ENCODE measurements around the gene TSPAN16.

Gene TSPAN16

DNA sequence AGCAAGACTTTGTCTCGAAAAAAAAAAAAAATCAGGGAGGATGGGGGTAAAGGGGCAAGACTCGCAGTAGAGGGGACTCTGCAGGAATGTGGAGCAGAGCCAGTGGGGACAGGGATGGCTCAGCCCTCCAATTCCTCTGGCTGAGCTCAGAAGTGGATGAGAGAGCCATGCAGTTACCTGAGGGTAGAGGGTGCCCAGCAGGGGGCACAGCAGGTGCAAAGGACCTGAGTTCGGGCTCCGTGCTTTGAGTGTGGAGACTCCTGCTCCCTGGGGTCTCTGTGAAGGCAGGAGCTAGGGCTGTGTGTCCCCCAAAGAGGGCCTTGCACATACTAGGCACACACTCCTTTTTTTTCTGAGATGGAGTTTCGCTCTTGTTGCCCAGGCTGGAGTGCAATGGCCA, 41.3 kb upstream of the TSPAN16 start:
- no peak overlapping the region for H4K8ac ChIP-seq (ENCODE audit: low read depth, low read length)
- WGBS (ENCODE audit: extremely low coverage, insufficient coverage, insufficient read length), result no CpG with 5 or more reads among the region's 5 CpGs
- H4K12ac ChIP-seq (ENCODE audit: low read depth, low read length), result no peak overlapping the region
- H2AFZ ChIP-seq (ENCODE audit: insufficient read depth, low read length, poor library complexity), result no peak overlapping the region
- peaks cover 0 to 4% of the 10 kb centered on the region in 2 experiments for H3K4me1 ChIP-seq (ENCODE audit: control insufficient read depth in 1 of 2, insufficient read depth in 2 of 2, low read length in 2 of 2)
- no peak overlapping the region for H3K18ac ChIP-seq (ENCODE audit: low read length)
- no peak overlapping the region for H3K4me2 ChIP-seq (ENCODE audit: low read length)
- no peak overlapping the region for H3K14ac ChIP-seq (ENCODE audit: low read length)
- no peak overlapping the region for H3K4me3 ChIP-seq (ENCODE audit: low read depth, low read length)
- no peaks in the 10 kb centered on the region for H3K79me2 ChIP-seq (ENCODE audit: control insufficient read depth, insufficient read depth, low read length, poor library complexity)
- no peak overlapping the region for H2BK5ac ChIP-seq (ENCODE audit: low read depth, low read length, poor library complexity)
- no peak overlapping the region for H2BK12ac ChIP-seq (ENCODE audit: low read length)
- no peak overlapping the region for H3K27ac ChIP-seq (ENCODE audit: low read depth, low read length)
- peaks cover 6 to 11% of the 10 kb centered on the region in 2 experiments for H3K36me3 ChIP-seq (ENCODE audit: control insufficient read depth in 1 of 2, insufficient read depth in 2 of 2, low read length in 2 of 2)
- H3K9me3 ChIP-seq (ENCODE audit: insufficient read depth, low read depth, low read length), result peaks cover 3% of the 10 kb centered on the region
- H3K23ac ChIP-seq (ENCODE audit: low read length), result no peak overlapping the region
- no peaks in the 10 kb centered on the region for H3K27me3 ChIP-seq (ENCODE audit: insufficient read depth, low read length)
- H2BK120ac ChIP-seq (ENCODE audit: insufficient read depth, low read length, poor library complexity), result no peak overlapping the region
- H3K79me1 ChIP-seq (ENCODE audit: low read length), result no peaks in the 10 kb centered on the region
- H3K4ac ChIP-seq (ENCODE audit: low read depth, low read length), result no peak overlapping the region
- H4K91ac ChIP-seq (ENCODE audit: low read depth, low read length), result no peak overlapping the region
- H3K9ac ChIP-seq (ENCODE audit: low read length), result no peak overlapping the region
- no peak for DNase-seq
- no peak overlapping the region for H2AK5ac ChIP-seq (ENCODE audit: low read length)

DNA sequence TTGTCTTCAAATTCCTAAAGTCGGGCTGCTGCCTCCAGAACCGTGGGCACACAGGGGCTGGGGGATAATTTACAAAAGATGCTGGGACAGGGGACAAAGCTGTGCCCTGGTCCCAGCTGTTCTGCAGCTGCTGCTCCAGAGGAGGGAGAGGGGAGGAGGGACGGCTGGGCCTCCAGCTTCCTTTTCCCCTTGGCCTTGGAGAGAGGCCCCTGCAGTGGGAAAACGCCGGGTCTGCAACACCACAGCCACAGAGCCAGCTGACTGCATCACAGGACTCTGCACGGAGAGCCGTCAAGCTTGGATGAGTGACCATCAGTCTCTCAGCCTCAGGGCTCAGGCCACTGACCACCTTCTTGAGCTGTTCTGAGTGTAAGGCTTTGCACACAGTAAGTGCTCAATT, 39.8 kb upstream of the TSPAN16 start:
- H3K27ac ChIP-seq (ENCODE audit: low read depth, low read length), result no peak overlapping the region
- H3K27me3 ChIP-seq (ENCODE audit: insufficient read depth, low read length), result no peaks in the 10 kb centered on the region
- H3K4me3 ChIP-seq (ENCODE audit: low read depth, low read length), result no peak overlapping the region
- no peak overlapping the region for H4K91ac ChIP-seq (ENCODE audit: low read depth, low read length)
- no peak overlapping the region for H3K18ac ChIP-seq (ENCODE audit: low read length)
- no peak overlapping the region for H3K9ac ChIP-seq (ENCODE audit: low read length)
- no peak overlapping the region for H3K14ac ChIP-seq (ENCODE audit: low read length)
- H2BK12ac ChIP-seq (ENCODE audit: low read length), result no peak overlapping the region
- no peak overlapping the region for H2BK120ac ChIP-seq (ENCODE audit: insufficient read depth, low read length, poor library complexity)
- H3K36me3 ChIP-seq (ENCODE audit: control insufficient read depth in 1 of 2, insufficient read depth in 2 of 2, low read length in 2 of 2), result peaks cover 6 to 8% of the 10 kb centered on the region in 2 experiments
- H4K12ac ChIP-seq (ENCODE audit: low read depth, low read length), result no peak overlapping the region
- no peak overlapping the region for H2AK5ac ChIP-seq (ENCODE audit: low read length)
- DNase-seq, result no peak
- no peaks in the 10 kb centered on the region for H3K79me2 ChIP-seq (ENCODE audit: control insufficient read depth, insufficient read depth, low read length, poor library complexity)
- peaks cover 3% of the 10 kb centered on the region for H3K9me3 ChIP-seq (ENCODE audit: insufficient read depth, low read depth, low read length)
- no peak overlapping the region for H3K23ac ChIP-seq (ENCODE audit: low read length)
- peaks cover 0 to 4% of the 10 kb centered on the region in 2 experiments for H3K4me1 ChIP-seq (ENCODE audit: control insufficient read depth in 1 of 2, insufficient read depth in 2 of 2, low read length in 2 of 2)
- H2AFZ ChIP-seq (ENCODE audit: insufficient read depth, low read length, poor library complexity), result no peak overlapping the region
- H3K4me2 ChIP-seq (ENCODE audit: low read length), result no peak overlapping the region
- WGBS (ENCODE audit: extremely low coverage, insufficient coverage, insufficient read length), result no CpG with 5 or more reads among the region's 7 CpGs
- H3K79me1 ChIP-seq (ENCODE audit: low read length), result no peaks in the 10 kb centered on the region
- H3K4ac ChIP-seq (ENCODE audit: low read depth, low read length), result no peak overlapping the region
- H4K8ac ChIP-seq (ENCODE audit: low read depth, low read length), result no peak overlapping the region
- no peak overlapping the region for H2BK5ac ChIP-seq (ENCODE audit: low read depth, low read length, poor library complexity)

DNA sequence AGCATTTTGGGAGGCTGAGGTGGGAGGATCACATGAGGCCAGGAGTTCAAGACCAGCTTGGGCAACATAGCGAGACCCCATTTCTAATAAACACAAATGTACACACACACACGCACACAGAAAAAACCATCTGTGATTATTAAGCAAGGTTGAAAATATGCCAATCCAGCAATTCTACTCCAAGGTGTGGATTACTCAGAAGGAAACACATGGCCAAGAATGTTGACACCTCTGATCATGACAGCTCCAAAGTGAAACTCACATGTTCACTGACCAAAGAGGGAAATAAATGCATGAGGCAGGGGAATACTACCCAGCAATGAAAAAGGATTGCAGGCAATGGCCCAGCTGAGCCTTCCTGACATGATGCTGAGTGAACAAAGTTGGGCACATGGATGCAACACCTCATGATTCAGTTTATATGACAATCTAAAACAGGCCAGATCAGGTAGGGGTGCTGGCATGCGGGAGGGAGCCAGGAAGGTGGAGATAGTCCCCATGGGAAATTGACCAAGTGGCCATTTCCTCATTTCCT, 38.0 kb upstream of the TSPAN16 start:
- no peaks in the 10 kb centered on the region for H3K27me3 ChIP-seq (ENCODE audit: insufficient read depth, low read length)

DNA sequence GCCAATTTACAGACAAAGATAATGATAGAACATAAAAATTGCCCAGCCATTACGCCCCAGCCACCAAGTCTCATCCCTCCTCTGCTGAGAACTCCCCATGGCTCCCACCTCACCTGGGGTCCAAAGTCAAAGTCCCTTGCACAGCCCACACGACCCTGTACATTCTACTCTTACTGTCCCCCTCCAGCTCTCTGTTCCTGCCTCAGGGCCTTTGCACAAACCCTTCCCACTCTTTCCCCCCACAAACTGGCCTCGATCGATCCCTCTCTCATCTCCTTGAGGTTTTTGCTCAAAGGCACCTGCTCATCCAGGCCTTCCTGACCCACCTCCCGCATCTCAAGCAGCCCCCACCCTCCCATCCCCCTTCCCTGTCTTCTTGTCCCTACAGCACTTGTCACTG, 35.0 kb upstream of the TSPAN16 start:
- WGBS (ENCODE audit: extremely low coverage, insufficient coverage, insufficient read length), result no CpG with 5 or more reads among the region's 5 CpGs

More for the DNA sequence above, 38.0 kb upstream of the TSPAN16 start:
- Histone ChIP-seq H3K79me2 (ENCODE audit: control insufficient read depth, insufficient read depth, low read length, poor library complexity) (peaks cover 5% of the 10 kb centered on the region), H3K27ac (ENCODE audit: low read depth, low read length) (no peak overlapping the region), H4K8ac (ENCODE audit: low read depth, low read length) (no peak overlapping the region), H3K4me1 (ENCODE audit: control insufficient read depth in 1 of 2, insufficient read depth in 2 of 2, low read length in 2 of 2) (peaks cover 4 to 12% of the 10 kb centered on the region in 2 experiments), H3K14ac (ENCODE audit: low read length) (no peak overlapping the region), H3K4ac (ENCODE audit: low read depth, low read length) (no peak overlapping the region), H3K9me3 (ENCODE audit: insufficient read depth, low read depth, low read length) (peaks cover under 1% of the 10 kb centered on the region), H2AFZ (ENCODE audit: insufficient read depth, low read length, poor library complexity) (no peak overlapping the region), H3K18ac (ENCODE audit: low read length) (no peak overlapping the region), H3K23ac (ENCODE audit: low read length) (no peak overlapping the region), H4K12ac (ENCODE audit: low read depth, low read length) (no peak overlapping the region), H2BK5ac (ENCODE audit: low read depth, low read length, poor library complexity) (no peak overlapping the region), H3K79me1 (ENCODE audit: low read length) (peaks cover 6% of the 10 kb centered on the region), H3K36me3 (ENCODE audit: control insufficient read depth in 1 of 2, insufficient read depth in 2 of 2, low read length in 2 of 2) (no peaks in the 10 kb centered on the region), H4K91ac (ENCODE audit: low read depth, low read length) (no peak overlapping the region), H3K9ac (ENCODE audit: low read length) (no peak overlapping the region), H2AK5ac (ENCODE audit: low read length) (no peak overlapping the region), H2BK120ac (ENCODE audit: insufficient read depth, low read length, poor library complexity) (no peak overlapping the region), H2BK12ac (ENCODE audit: low read length) (no peak overlapping the region), H3K4me3 (ENCODE audit: low read depth, low read length) (no peak overlapping the region), H3K4me2 (ENCODE audit: low read length) (no peak overlapping the region)
- WGBS (ENCODE audit: extremely low coverage, insufficient coverage, insufficient read length), result no CpG with 5 or more reads among the region's 3 CpGs
- DNase-seq, result no peak

More for the DNA sequence above, 35.0 kb upstream of the TSPAN16 start:
- no peak for DNase-seq
- Histone ChIP-seq H4K12ac (ENCODE audit: low read depth, low read length) (no peak overlapping the region), H3K18ac (ENCODE audit: low read length) (no peak overlapping the region), H3K4me3 (ENCODE audit: low read depth, low read length) (no peak overlapping the region), H3K36me3 (ENCODE audit: control insufficient read depth in 1 of 2, insufficient read depth in 2 of 2, low read length in 2 of 2) (no peaks in the 10 kb centered on the region), H3K9ac (ENCODE audit: low read length) (no peak overlapping the region), H3K4ac (ENCODE audit: low read depth, low read length) (no peak overlapping the region), H2AK5ac (ENCODE audit: low read length) (no peak overlapping the region), H3K14ac (ENCODE audit: low read length) (no peak overlapping the region), H2BK5ac (ENCODE audit: low read depth, low read length, poor library complexity) (no peak overlapping the region), H3K79me2 (ENCODE audit: control insufficient read depth, insufficient read depth, low read length, poor library complexity) (peaks cover 5% of the 10 kb centered on the region), H2BK120ac (ENCODE audit: insufficient read depth, low read length, poor library complexity) (no peak overlapping the region), H3K4me1 (ENCODE audit: control insufficient read depth in 1 of 2, insufficient read depth in 2 of 2, low read length in 2 of 2) (peaks cover 7 to 9% of the 10 kb centered on the region in 2 experiments), H4K91ac (ENCODE audit: low read depth, low read length) (no peak overlapping the region), H3K27ac (ENCODE audit: low read depth, low read length) (no peak overlapping the region), H2BK12ac (ENCODE audit: low read length) (no peak overlapping the region), H2AFZ (ENCODE audit: insufficient read depth, low read length, poor library complexity) (no peak overlapping the region), H3K79me1 (ENCODE audit: low read length) (peaks cover 6% of the 10 kb centered on the region), H3K23ac (ENCODE audit: low read length) (no peak overlapping the region), H4K8ac (ENCODE audit: low read depth, low read length) (no peak overlapping the region), H3K27me3 (ENCODE audit: insufficient read depth, low read length) (no peaks in the 10 kb centered on the region), H3K4me2 (ENCODE audit: low read length) (no peak overlapping the region), H3K9me3 (ENCODE audit: insufficient read depth, low read depth, low read length) (peaks cover 2% of the 10 kb centered on the region)
